NCI-H69 (cell line): ENCODE measurements around the gene E2F1.

Experiments
- DNase-seq: peaks from one replicate; lab custom pipeline; 2025; lab: John Stamatoyannopoulos, UW

Gene E2F1

GRCh38 chr20:33686100-33686983 lies at the start of gene E2F1:
E2F1 (minus strand) TSS chr20:33686385; CDS start chr20:33686264, 121 bp downstream.
- DNase-seq = peak; percentile 99

GRCh38 chr20:33733654-33734576 lies 47.7 kb upstream of the E2F1 start:
- DNase-seq = peak; percentile 29

GRCh38 chr20:33732166-33732970 lies 46.2 kb upstream of the E2F1 start:
- DNase-seq = no peak

- peak; percentile 98 for DNase-seq
Measured at GRCh38 chr20:33731693-33732165, 45.5 kb upstream of the E2F1 start, which contains the start of gene ZNF341. ZNF341 (plus strand) TSS chr20:33731996; CDS start chr20:33732022, 26 bp downstream.

- DNase-seq = no peak
Measured at GRCh38 chr20:33730946-33731692, 44.9 kb upstream of the E2F1 start.

- DNase-seq = no peak
Measured at GRCh38 chr20:33729101-33729500, 42.9 kb upstream of the E2F1 start.

GRCh38 chr20:33728463-33728862 lies 42.3 kb upstream of the E2F1 start:
- no peak for DNase-seq

GRCh38 chr20:33727806-33728205 lies 41.6 kb upstream of the E2F1 start:
- DNase-seq = no peak

GRCh38 chr20:33727115-33727479 lies 40.9 kb upstream of the E2F1 start:
- DNase-seq = no peak

GRCh38 chr20:33725607-33726264 lies 39.6 kb upstream of the E2F1 start:
- peak; percentile 43 for DNase-seq

- DNase-seq = no peak
Measured at GRCh38 chr20:33724439-33725094, 38.4 kb upstream of the E2F1 start.

GRCh38 chr20:33721391-33722140 lies 35.4 kb upstream of the E2F1 start:
- no peak for DNase-seq

- DNase-seq = peak; percentile 100
Measured at GRCh38 chr20:33719989-33720709, 34.0 kb upstream of the E2F1 start, which contains the start of gene PXMP4. PXMP4 (minus strand) TSS chr20:33720310; CDS start chr20:33720207, 103 bp downstream.

- peak; percentile 62 for DNase-seq
Measured at GRCh38 chr20:33719277-33719988, 33.2 kb upstream of the E2F1 start.

- no peak for DNase-seq
Measured at GRCh38 chr20:33716498-33716897, 30.3 kb upstream of the E2F1 start.

GRCh38 chr20:33713865-33714367 lies 27.7 kb upstream of the E2F1 start:
- no peak for DNase-seq

GRCh38 chr20:33711446-33711738 lies 25.2 kb upstream of the E2F1 start:
- DNase-seq = no peak
